ENCODE results near the gene BRSK1. TPM values are rescaled to one million over a fixed set of nuclear protein-coding genes. Genes with fewer than 3 reads are reported as not detected.
A peak's percentile ranks its signal among the peaks of the same experiment; 100 is the strongest.

Gene BRSK1
- 100 to 1,000 TPM in 1 of 8 experiments, 10 to 100 TPM in 6, 1 to 10 TPM in 1; 1.4 to 102 (median 77.8) TPM for total RNA-seq

DNA sequence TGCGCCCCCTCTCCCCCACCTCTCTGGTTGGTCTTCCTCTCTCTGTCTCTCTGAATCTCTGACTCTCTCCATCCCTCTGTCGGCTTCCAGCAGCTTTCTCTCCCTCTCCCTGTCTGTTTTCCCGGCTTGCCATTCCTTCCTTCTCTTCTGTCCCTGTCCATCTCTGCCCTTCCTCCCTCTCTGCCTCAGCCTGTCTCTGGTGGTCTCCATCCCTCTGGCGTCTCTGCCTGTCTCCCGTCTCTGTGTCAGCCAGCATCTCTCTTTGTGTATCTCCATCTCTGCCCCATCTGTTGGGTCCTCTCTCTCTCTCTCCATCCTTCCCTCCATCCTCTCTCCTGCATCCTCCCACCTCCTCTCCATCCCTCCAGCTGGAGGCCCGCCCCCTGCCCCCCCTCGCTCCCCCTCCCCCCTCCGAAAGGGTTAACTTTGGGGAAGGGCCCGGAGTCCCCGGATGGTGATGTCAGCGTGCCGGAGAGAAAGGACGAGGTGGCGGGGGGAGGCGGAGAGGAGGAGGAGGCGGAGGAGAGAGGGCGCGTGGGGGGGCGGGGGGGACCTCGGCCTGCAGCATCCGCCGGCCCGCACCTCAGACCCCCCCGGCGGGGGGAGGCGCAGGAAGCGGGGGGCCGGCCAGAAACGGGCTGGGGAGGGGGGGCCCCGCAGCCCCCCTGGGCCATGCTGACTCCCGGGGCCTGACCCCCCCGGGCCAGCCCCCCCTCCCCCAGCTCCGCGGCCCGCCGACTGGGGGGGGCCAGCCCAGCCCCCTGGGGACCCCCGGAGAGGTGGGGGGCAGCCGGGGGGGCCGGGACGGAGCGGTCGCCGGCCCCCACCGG is at the start of gene BRSK1:
TSS of gene BRSK1 (plus strand) at position 450 of the 830 bp plus-strand sequence. CDS start 446 bp downstream, outside the sequence.
- peak in 6 of 8 experiments; percentile 5 to 10 (median 6) for ATAC-seq (replicated peaks in 6 of 8)
- WGBS, 10 experiments = 0 to 40% (median 18%) methylated on average over 1 to 2 of the region's 44 CpGs; no CpG with 5 or more reads in 6 of the 10 experiments
- peak within 1 kb of the TSS; percentile 91 to 100 (median 100) for H3K4me3 ChIP-seq
- H3K27ac ChIP-seq = peak within 1 kb of the TSS; percentile 97 to 98
- peaks cover 23 to 29% of the 10 kb centered on the region in 2 donors for H3K4me1 ChIP-seq (replicated peaks in 1 of 2)
- in situ Hi-C loops (cut with MboI; ENCODE audit: low pct_unique_long_range_greater_than_20kb in 2 of 9, low sequenced_read_pairs in 9 of 9, unreplicated experiment in 9 of 9) = no loop called here

DNA sequence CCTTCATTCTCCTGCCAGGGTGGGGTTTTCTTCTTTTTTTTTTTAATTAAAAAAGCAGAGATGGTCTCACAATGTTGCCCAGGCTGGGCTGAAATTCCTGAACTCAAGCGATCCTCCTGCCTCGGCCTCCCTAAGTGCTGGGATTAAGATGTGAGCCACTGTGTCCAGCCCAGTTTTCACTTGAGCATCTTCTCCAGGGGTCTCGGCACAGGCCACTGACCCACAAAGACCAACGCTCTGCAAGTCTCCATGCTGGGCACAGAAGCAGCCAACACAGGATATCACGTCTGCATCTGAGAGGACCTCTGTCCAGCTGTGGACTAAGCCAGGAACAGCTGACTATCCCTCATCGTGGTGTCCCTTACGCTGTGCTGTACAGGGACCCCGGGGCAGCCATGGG is 45.8 kb upstream of the BRSK1 start:
- Histone ChIP-seq H3K4me3 (no peak overlapping the region), H3K4me1 (replicated peaks in 1 of 2) (no peaks in the 10 kb centered on the region), H3K27ac (no peak overlapping the region)
- 90 to 100% (median 90%) methylated on average over 2 of the region's 8 CpGs; no CpG with 5 or more reads in 7 of the 10 experiments for WGBS, 10 experiments
- no peak for ATAC-seq (replicated peaks in 6 of 8)
- in situ Hi-C loops (cut with MboI; ENCODE audit: low pct_unique_long_range_greater_than_20kb in 2 of 9, low sequenced_read_pairs in 9 of 9, unreplicated experiment in 9 of 9) = no loop called here

- Histone ChIP-seq H3K4me1 (replicated peaks in 1 of 2) (no peaks in the 10 kb centered on the region), H3K4me3 (no peak overlapping the region), H3K27ac (no peak overlapping the region)
- 98 to 100% methylated on average over 1 to 7 of the region's 12 CpGs; no CpG with 5 or more reads in 8 of the 10 experiments for WGBS, 10 experiments
- in situ Hi-C loops (cut with MboI; ENCODE audit: low pct_unique_long_range_greater_than_20kb in 2 of 9, low sequenced_read_pairs in 9 of 9, unreplicated experiment in 9 of 9) = no loop called here
- ATAC-seq (replicated peaks in 6 of 8) = no peak
These were observed 44.8 kb upstream of the BRSK1 start for GRCh38 chr19:55239004-55239403.

DNA sequence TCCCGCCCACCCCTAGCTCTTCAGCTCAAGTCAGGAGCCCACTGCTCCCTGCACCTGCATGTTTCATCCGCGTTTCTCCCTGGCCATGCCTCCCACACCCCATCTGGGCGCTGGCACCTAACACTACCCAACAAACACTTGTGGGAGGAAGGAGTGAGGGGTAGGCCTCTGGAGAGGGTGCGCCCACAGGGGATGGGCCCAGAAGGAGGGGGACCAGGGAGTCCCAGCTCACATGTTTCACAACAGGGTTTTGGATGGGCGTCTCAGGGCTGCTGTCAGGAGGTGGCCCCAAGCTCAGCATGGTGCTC is 43.1 kb upstream of the BRSK1 start:
- 100% methylated on average over 1 to 2 of the region's 6 CpGs; no CpG with 5 or more reads in 8 of the 10 experiments for WGBS, 10 experiments
- no peak for ATAC-seq (replicated peaks in 6 of 8)
- Histone ChIP-seq H3K27ac (no peak overlapping the region), H3K4me1 (replicated peaks in 1 of 2) (no peaks in the 10 kb centered on the region), H3K4me3 (no peak overlapping the region)
- in situ Hi-C loops (cut with MboI; ENCODE audit: low pct_unique_long_range_greater_than_20kb in 2 of 9, low sequenced_read_pairs in 9 of 9, unreplicated experiment in 9 of 9) = no loop called here

DNA sequence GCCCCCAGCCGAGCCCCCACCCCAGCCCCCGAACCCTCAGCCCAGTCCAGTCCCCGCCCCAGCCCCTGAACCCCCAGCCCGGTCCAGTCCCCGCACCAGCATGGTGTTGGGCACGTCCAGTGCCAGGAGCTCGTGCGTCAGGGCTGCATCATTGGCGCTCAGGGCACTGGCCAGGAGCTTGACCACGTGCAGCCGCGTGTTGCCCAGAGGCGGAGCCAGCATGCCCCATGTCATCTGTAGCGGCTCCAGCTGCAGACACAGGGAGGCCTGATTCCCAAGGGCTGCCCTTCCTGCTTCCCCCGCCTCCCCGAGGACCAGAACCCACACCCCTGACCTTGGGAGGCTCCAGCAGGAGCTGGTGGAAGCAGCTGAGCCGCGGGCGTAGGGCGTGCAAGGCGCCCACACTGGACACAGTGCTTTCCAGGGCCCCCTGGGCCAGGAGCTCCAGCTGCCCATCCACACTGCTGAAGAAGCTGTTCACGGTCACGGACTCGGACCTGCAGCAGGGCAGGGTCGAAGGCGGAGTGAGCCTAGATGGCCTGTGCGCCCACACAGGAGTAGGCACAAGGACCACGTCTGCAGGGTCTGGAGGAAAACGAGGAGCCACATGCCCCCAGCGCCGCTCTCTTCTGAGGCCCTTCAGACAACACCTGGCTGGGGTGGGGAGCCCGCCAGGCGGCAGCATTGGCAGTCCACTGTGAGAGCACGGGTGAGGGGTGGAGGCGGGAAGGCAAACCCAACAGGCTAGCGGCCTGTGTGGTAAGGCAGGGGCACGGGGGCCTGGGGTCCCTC is 42.5 kb upstream of the BRSK1 start:
- WGBS, 10 experiments = 96 to 99% methylated on average over 5 to 11 of the region's 37 CpGs; no CpG with 5 or more reads in 8 of the 10 experiments
- Histone ChIP-seq H3K4me1 (replicated peaks in 1 of 2) (no peaks in the 10 kb centered on the region), H3K4me3 (no peak overlapping the region), H3K27ac (no peak overlapping the region)
- in situ Hi-C loops (cut with MboI; ENCODE audit: low pct_unique_long_range_greater_than_20kb in 2 of 9, low sequenced_read_pairs in 9 of 9, unreplicated experiment in 9 of 9) = no loop called here
- peak in 1 of 8 experiments; percentile 4 for ATAC-seq (replicated peaks in 6 of 8)

- no peak overlapping the region for H3K27ac ChIP-seq
- H3K4me1 ChIP-seq (replicated peaks in 1 of 2) = no peaks in the 10 kb centered on the region
- in situ Hi-C loops (cut with MboI; ENCODE audit: low pct_unique_long_range_greater_than_20kb in 2 of 9, low sequenced_read_pairs in 9 of 9, unreplicated experiment in 9 of 9) = no loop called here
- peak in 3 of 8 experiments; percentile 10 to 13 (median 13) for ATAC-seq (replicated peaks in 6 of 8)
- WGBS, 10 experiments = 89 to 100% methylated on average over 2 to 3 of the region's 16 CpGs; no CpG with 5 or more reads in 8 of the 10 experiments
- no peak overlapping the region for H3K4me3 ChIP-seq
These were observed 41.8 kb upstream of the BRSK1 start for GRCh38 chr19:55241935-55242464.

DNA sequence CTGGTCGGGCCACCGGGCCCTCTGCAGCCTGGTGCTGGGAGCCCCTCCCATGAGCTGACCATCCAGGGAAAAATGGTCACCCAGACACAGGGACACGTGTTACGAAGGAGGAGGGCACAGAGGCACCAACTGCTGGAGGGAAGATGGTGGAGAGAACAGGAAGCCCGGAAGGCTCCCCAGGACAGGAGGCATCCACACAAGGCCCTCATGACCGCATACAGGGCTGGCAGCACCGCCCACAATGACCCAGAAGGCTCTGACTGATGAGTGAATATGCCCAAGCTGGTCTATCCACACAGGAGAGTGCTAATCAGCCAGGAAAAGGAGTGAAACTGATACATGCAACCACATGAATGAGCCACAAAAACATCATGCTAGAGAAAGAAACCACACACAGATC is 41.3 kb upstream of the BRSK1 start:
- no peak overlapping the region for H3K27ac ChIP-seq
- ATAC-seq (replicated peaks in 6 of 8) = peak in 3 of 8 experiments; percentile 12 to 17 (median 16)
- no peaks in the 10 kb centered on the region for H3K4me1 ChIP-seq (replicated peaks in 1 of 2)
- WGBS, 10 experiments = 83 to 100% (median 88%) methylated on average over 1 to 3 of the region's 7 CpGs; no CpG with 5 or more reads in 5 of the 10 experiments
- H3K4me3 ChIP-seq = no peak overlapping the region
- in situ Hi-C loops (cut with MboI; ENCODE audit: low pct_unique_long_range_greater_than_20kb in 2 of 9, low sequenced_read_pairs in 9 of 9, unreplicated experiment in 9 of 9) = no loop called here

- Histone ChIP-seq H3K4me1 (replicated peaks in 1 of 2) (no peaks in the 10 kb centered on the region), H3K4me3 (no peak overlapping the region), H3K27ac (no peak overlapping the region)
- WGBS, 10 experiments = 80 to 100% (median 89%) methylated on average over 2 to 8 of the region's 12 CpGs; no CpG with 5 or more reads in 5 of the 10 experiments
- in situ Hi-C loops (cut with MboI; ENCODE audit: low pct_unique_long_range_greater_than_20kb in 2 of 9, low sequenced_read_pairs in 9 of 9, unreplicated experiment in 9 of 9) = no loop called here
- no peak for ATAC-seq (replicated peaks in 6 of 8)
These were observed 39.7 kb upstream of the BRSK1 start for GRCh38 chr19:55244004-55244680.

- ATAC-seq (replicated peaks in 6 of 8) = no peak
- H3K4me1 ChIP-seq (replicated peaks in 1 of 2) = no peaks in the 10 kb centered on the region
- in situ Hi-C loops (cut with MboI; ENCODE audit: low pct_unique_long_range_greater_than_20kb in 2 of 9, low sequenced_read_pairs in 9 of 9, unreplicated experiment in 9 of 9) = no loop called here
- H3K4me3 ChIP-seq = no peak overlapping the region
- no peak overlapping the region for H3K27ac ChIP-seq
- 93% methylated on average over 5 of the region's 23 CpGs; no CpG with 5 or more reads in 9 of the 10 experiments for WGBS, 10 experiments
These were observed 38.4 kb upstream of the BRSK1 start for GRCh38 chr19:55245236-55245904.

GRCh38 chr19:55246462-55247451 is 37.0 kb upstream of the BRSK1 start:
- Histone ChIP-seq H3K27ac (no peak overlapping the region), H3K4me1 (replicated peaks in 1 of 2) (no peaks in the 10 kb centered on the region), H3K4me3 (no peak overlapping the region)
- WGBS, 10 experiments = 86 to 100% (median 95%) methylated on average over 1 to 20 of the region's 40 CpGs
- peak in 2 of 8 experiments; percentile 2 to 13 for ATAC-seq (replicated peaks in 6 of 8)
- in situ Hi-C loops (cut with MboI; ENCODE audit: low pct_unique_long_range_greater_than_20kb in 2 of 9, low sequenced_read_pairs in 9 of 9, unreplicated experiment in 9 of 9) = no loop called here

- in situ Hi-C loops (cut with MboI; ENCODE audit: low pct_unique_long_range_greater_than_20kb in 2 of 9, low sequenced_read_pairs in 9 of 9, unreplicated experiment in 9 of 9) = no loop called here
- Histone ChIP-seq H3K4me3 (no peak overlapping the region), H3K4me1 (replicated peaks in 1 of 2) (no peaks in the 10 kb centered on the region), H3K27ac (no peak overlapping the region)
- ATAC-seq (replicated peaks in 6 of 8) = peak in 6 of 8 experiments; percentile 31 to 97 (median 80)
- 20 to 89% (median 32%) methylated on average over 1 to 3 of the region's 10 CpGs; no CpG with 5 or more reads in 6 of the 10 experiments for WGBS, 10 experiments
These were observed 36.1 kb upstream of the BRSK1 start for GRCh38 chr19:55247621-55248099.

Data from motor neuron (in vitro differentiated cells).